Astrocyte (in vitro differentiated cells and primary cell): ENCODE results near the gene DACT2.

Source experiments
- EZH2 ChIP-seq: IDR thresholded peaks from 2 replicates; pipeline ENCODE4 v1.6.1; 2012; ENCODE audit warnings: mild to moderate bottlenecking, low read length, inconsistent platforms; ENCODE audit not compliant: insufficient read depth
- TF ChIP-seq, protein P1 (sequence below): IDR thresholded peaks from 2 replicates; pipeline ENCODE4 v1.5.1; 2011; ENCODE audit warnings: low read depth, mild to moderate bottlenecking, inconsistent platforms, low read length, moderate library complexity; ENCODE audit not compliant: insufficient read depth

DNA sequence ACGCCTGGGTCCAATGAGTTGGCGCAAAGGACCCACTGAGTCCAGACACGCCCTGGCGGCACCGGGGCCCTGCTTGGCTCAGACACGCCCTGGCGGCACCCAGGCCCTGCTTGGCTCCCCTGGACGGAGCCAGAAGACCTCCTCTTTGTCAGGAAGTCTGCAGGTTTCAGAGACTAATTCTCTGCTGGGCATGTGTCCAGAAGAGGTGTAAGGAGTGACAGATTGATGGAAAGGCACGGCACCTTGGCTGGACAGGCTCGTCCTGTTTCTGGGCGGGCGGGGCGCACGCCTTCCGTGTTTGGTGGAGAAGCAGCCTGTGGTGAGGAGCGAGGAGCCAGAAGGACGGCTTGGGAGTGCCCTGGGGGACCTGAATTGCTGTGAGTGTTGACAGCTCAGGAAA, 23.1 kb upstream of the DACT2 start:
- TF ChIP-seq, protein P1, sequence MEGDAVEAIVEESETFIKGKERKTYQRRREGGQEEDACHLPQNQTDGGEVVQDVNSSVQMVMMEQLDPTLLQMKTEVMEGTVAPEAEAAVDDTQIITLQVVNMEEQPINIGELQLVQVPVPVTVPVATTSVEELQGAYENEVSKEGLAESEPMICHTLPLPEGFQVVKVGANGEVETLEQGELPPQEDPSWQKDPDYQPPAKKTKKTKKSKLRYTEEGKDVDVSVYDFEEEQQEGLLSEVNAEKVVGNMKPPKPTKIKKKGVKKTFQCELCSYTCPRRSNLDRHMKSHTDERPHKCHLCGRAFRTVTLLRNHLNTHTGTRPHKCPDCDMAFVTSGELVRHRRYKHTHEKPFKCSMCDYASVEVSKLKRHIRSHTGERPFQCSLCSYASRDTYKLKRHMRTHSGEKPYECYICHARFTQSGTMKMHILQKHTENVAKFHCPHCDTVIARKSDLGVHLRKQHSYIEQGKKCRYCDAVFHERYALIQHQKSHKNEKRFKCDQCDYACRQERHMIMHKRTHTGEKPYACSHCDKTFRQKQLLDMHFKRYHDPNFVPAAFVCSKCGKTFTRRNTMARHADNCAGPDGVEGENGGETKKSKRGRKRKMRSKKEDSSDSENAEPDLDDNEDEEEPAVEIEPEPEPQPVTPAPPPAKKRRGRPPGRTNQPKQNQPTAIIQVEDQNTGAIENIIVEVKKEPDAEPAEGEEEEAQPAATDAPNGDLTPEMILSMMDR: no peak
- TF ChIP-seq EZH2: no peak
